NCI-H146 treated with DMSO at 0.1 percent for 48 hours (cell line): ENCODE results near the gene HACL1.
"Not testable (repeated sequence)": the region's sequence is repeated elsewhere in the genome, so short reads cannot be mapped to it uniquely, and the experiment has no call there.

Experiments
- DNase-seq: peaks from one replicate; lab custom pipeline; 2025; ENCODE audit not compliant: unreplicated experiment; lab: John Stamatoyannopoulos, UW

HACL1 gene

GRCh38 chr3:15630646-15631350 lies 29.4 kb upstream of the HACL1 start:
- no peak for DNase-seq

GRCh38 chr3:15629860-15630597 lies 28.7 kb upstream of the HACL1 start:
- DNase-seq, result peak; percentile 9

- no peak for DNase-seq
These were observed 27.6 kb upstream of the HACL1 start for GRCh38 chr3:15628967-15629366.

- DNase-seq, result no peak
These were observed 22.4 kb upstream of the HACL1 start for GRCh38 chr3:15623535-15624440.

- DNase-seq, result not testable (repeated sequence)
These were observed 18.5 kb upstream of the HACL1 start for GRCh38 chr3:15619659-15620464.

GRCh38 chr3:15616053-15616452 lies 14.7 kb upstream of the HACL1 start:
- DNase-seq, result no peak

- DNase-seq, result no peak
These were observed 13.6 kb upstream of the HACL1 start for GRCh38 chr3:15614958-15615357.

- DNase-seq, result peak; percentile 46
These were observed 10.6 kb upstream of the HACL1 start for GRCh38 chr3:15612001-15612400.

- DNase-seq, result no peak
These were observed 9.6 kb upstream of the HACL1 start for GRCh38 chr3:15611018-15611417.

GRCh38 chr3:15610082-15610759 lies 8.9 kb upstream of the HACL1 start:
- no peak for DNase-seq

- DNase-seq, result no peak
These were observed 5.1 kb upstream of the HACL1 start for GRCh38 chr3:15606434-15606891.

GRCh38 chr3:15604584-15604983 lies 3.2 kb upstream of the HACL1 start:
- DNase-seq, result not testable (repeated sequence)

GRCh38 chr3:15602816-15603215 lies 1.4 kb upstream of the HACL1 start:
- DNase-seq, result not testable (repeated sequence)

- no peak for DNase-seq
These were observed 772 bp upstream of the HACL1 start for GRCh38 chr3:15602146-15602536.

GRCh38 chr3:15601046-15601398 lies 347 bp downstream of the HACL1 start:
- DNase-seq, result no peak

- no peak for DNase-seq
These were observed 5.4 kb downstream of the HACL1 start for GRCh38 chr3:15595955-15596354.

- no peak for DNase-seq
These were observed 8.4 kb downstream of the HACL1 start for GRCh38 chr3:15592968-15593367.

GRCh38 chr3:15591928-15592327 lies 9.4 kb downstream of the HACL1 start:
- no peak for DNase-seq

- DNase-seq, result no peak
These were observed 10.1 kb downstream of the HACL1 start for GRCh38 chr3:15591242-15591641.
